Peyer's patch (tissue), 4 donors: ENCODE results near the gene ZNF17.

ENCODE experiments used
- CTCF ChIP-seq, 6 experiments: fragments of 450-650 bp in 4 of 6; fragments of 200-600 bp in 2 of 6; sonication (generic) in 1 of 6; IDR thresholded peaks; one replicate each; pipeline ENCODE4 v1.5.1; 2017 to 2019; ENCODE audit warnings: antibody characterized with exemption in 6 of 6, mild to moderate bottlenecking in 3 of 6, moderate library complexity in 1 of 6
- POLR2A ChIP-seq, 2 donors: fragments of 450-650 bp; IDR thresholded peaks; one replicate each; pipeline ENCODE4 v1.5.1; 2017; ENCODE audit warnings: antibody characterized with exemption in 2 of 2, mild to moderate bottlenecking in 2 of 2, moderate library complexity in 2 of 2

- TF ChIP-seq CTCF (IDR thresholded peaks at IDR 0.05) (no peak), POLR2A (IDR thresholded peaks at IDR 0.05) (no peak)
Measured at GRCh38 chr19:57441979-57442752, 31.2 kb downstream of the ZNF17 start.
